KMS-11 (cell line): ENCODE data around the gene PTPRJ.

Experiments used
- H2AFZ ChIP-seq: fragments of 200-600 bp; sonication (generic); 2 replicates; pipeline ENCODE4 v1.6.1; 2016; ENCODE audit warnings: antibody characterized with exemption, mixed run types, low read depth
- H3K27ac ChIP-seq: fragments of 200-600 bp; sonication (generic); 2 replicates; pipeline ENCODE4 v1.6.1; 2016; ENCODE audit warnings: mild to moderate bottlenecking, mixed run types
- H3K27me3 ChIP-seq: fragments of 200-600 bp; sonication (generic); 2 replicates; pipeline ENCODE4 v1.6.1; 2017; ENCODE audit warnings: mild to moderate bottlenecking, low read depth, mixed run types, moderate library complexity; ENCODE audit not compliant: insufficient read depth
- H3K36me3 ChIP-seq: fragments of 200-600 bp; sonication (generic); 2 replicates; pipeline ENCODE4 v1.6.1; 2017; ENCODE audit warnings: mild to moderate bottlenecking, mixed run types; ENCODE audit not compliant: insufficient read depth
- H3K4me1 ChIP-seq: fragments of 200-600 bp; sonication (generic); 2 replicates; pipeline ENCODE4 v1.6.1; 2016; ENCODE audit warnings: mild to moderate bottlenecking, low read depth, mixed run types; ENCODE audit not compliant: poor library complexity, severe bottlenecking
- H3K4me2 ChIP-seq: fragments of 200-600 bp; sonication (generic); 2 replicates; pipeline ENCODE4 v1.7.0; 2016; ENCODE audit warnings: mild to moderate bottlenecking, mixed run types
- H3K4me3 ChIP-seq: fragments of 200-600 bp; sonication (generic); IDR thresholded peaks from 2 replicates; pipeline ENCODE4 v1.6.1; 2017; ENCODE audit warnings: low read depth, low read length, mixed read lengths; ENCODE audit not compliant: insufficient read depth
- H3K79me2 ChIP-seq: fragments of 200-600 bp; sonication (generic); 2 replicates; pipeline ENCODE4 v1.6.1; 2016; ENCODE audit warnings: low read depth, mixed run types; ENCODE audit not compliant: insufficient read depth
- H3K9ac ChIP-seq: fragments of 200-600 bp; sonication (generic); 2 replicates; pipeline ENCODE4 v1.6.1; 2016; ENCODE audit warnings: mild to moderate bottlenecking, mixed run types
- H4K20me1 ChIP-seq: fragments of 200-600 bp; sonication (generic); 2 replicates; pipeline ENCODE4 v1.6.1; 2016; ENCODE audit warnings: mild to moderate bottlenecking, mixed run types; ENCODE audit not compliant: insufficient read depth
- TF ChIP-seq, protein P1 (sequence below): fragments of 200-600 bp; sonication (generic); conservative IDR thresholded peaks from 2 replicates; pipeline ENCODE4 v1.6.1; 2017; ENCODE audit warnings: low read depth, mild to moderate bottlenecking, antibody characterized with exemption, low read length, moderate library complexity, mixed read lengths

Gene PTPRJ

DNA sequence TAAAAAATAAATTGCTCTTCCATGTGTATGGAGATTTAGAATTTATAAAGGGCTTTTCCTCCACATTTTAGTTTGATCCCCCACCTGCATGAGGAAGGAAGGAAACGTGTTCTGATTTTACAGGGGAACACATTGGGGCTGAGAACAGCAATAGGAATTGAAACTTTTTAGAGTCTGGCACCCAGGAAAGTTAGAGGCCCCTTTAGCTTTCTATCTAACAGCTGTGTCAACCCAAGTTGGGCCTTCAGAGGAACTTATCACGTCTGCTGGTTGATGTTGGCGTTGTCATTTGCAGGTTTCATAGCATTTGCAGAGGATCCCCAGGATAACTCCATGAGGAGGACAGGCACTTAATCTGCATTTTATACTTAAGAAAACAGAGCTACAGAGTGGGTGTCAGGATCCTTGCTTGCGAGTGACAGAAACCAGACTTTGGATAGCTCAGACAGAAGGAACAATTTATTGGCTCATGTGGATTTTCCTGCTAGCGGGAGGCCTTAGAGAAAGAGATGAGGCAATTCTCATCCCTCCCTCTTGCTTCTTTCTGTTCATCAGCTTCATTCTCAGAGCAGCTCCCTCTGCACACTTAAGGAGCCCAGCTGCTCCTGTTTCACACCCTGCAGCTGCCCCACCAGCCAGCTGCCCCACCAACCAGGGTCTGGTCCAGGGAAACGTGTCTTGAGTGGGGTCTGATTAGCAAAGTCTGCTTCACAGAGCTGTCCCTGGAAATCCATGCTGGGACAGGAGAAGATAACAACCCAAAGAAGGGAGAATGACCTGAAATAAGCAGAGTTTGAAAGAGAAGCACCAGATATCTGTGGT, 143.8 kb downstream of the PTPRJ start:
- Histone ChIP-seq H3K4me1 (no peaks in the 10 kb centered on the region), H3K4me3 (no peak overlapping the region), H3K79me2 (no peaks in the 10 kb centered on the region), H3K27ac (no peak overlapping the region), H3K4me2 (no peak overlapping the region), H3K9ac (no peak overlapping the region), H2AFZ (no peak overlapping the region), H3K27me3 (no peaks in the 10 kb centered on the region), H4K20me1 (no peaks in the 10 kb centered on the region), H3K36me3 (no peaks in the 10 kb centered on the region)
- TF ChIP-seq, protein P1, sequence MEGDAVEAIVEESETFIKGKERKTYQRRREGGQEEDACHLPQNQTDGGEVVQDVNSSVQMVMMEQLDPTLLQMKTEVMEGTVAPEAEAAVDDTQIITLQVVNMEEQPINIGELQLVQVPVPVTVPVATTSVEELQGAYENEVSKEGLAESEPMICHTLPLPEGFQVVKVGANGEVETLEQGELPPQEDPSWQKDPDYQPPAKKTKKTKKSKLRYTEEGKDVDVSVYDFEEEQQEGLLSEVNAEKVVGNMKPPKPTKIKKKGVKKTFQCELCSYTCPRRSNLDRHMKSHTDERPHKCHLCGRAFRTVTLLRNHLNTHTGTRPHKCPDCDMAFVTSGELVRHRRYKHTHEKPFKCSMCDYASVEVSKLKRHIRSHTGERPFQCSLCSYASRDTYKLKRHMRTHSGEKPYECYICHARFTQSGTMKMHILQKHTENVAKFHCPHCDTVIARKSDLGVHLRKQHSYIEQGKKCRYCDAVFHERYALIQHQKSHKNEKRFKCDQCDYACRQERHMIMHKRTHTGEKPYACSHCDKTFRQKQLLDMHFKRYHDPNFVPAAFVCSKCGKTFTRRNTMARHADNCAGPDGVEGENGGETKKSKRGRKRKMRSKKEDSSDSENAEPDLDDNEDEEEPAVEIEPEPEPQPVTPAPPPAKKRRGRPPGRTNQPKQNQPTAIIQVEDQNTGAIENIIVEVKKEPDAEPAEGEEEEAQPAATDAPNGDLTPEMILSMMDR = no peak

DNA sequence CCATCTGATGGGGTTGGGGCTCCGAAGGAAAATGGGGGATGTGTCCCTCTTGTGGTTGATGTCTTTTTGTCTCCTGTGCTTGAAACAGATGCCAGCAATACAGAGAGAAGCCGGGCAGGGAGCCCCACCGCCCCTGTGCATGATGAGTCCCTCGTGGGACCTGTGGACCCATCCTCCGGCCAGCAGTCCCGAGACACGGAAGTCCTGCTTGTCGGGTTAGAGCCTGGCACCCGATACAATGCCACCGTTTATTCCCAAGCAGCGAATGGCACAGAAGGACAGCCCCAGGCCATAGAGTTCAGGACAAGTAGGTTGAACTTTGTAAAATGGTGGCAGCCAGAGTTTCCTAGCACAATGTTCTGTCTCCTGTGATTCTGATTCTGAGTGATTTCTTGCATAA, 144.5 kb downstream of the PTPRJ start:
- H3K9ac ChIP-seq = no peak overlapping the region
- TF ChIP-seq, protein P1 = no peak
- H3K4me1 ChIP-seq = no peaks in the 10 kb centered on the region
- H3K27me3 ChIP-seq = no peaks in the 10 kb centered on the region
- no peaks in the 10 kb centered on the region for H3K36me3 ChIP-seq
- no peak overlapping the region for H2AFZ ChIP-seq
- H3K4me2 ChIP-seq = no peak overlapping the region
- H3K4me3 ChIP-seq = no peak overlapping the region
- no peaks in the 10 kb centered on the region for H4K20me1 ChIP-seq
- H3K27ac ChIP-seq = no peak overlapping the region
- H3K79me2 ChIP-seq = no peaks in the 10 kb centered on the region

DNA sequence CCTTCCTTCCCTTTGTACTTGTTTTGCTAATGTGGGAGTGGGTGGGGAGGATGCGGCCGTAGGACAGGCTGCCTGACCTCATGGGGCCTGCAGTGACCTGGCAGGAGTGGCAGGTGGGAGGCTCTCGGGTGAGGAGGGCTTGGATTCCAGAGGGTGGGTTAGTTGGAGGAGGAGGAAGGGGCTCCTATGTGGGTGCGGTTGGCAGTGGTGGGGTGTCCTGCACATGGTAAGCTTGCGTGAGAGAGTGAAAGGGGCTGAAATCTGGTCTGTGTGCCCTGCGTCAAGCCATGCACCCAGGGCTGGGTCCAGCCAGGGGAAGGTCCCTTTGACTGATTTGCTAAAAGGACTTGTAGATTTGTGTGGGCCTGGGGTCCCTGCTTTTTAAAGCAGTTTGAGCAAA, 145.5 kb downstream of the PTPRJ start:
- Histone ChIP-seq H3K79me2 (no peaks in the 10 kb centered on the region), H3K4me2 (no peak overlapping the region), H2AFZ (no peak overlapping the region), H3K4me1 (no peaks in the 10 kb centered on the region), H3K27ac (no peak overlapping the region), H3K4me3 (no peak overlapping the region), H3K9ac (no peak overlapping the region), H3K36me3 (no peaks in the 10 kb centered on the region), H3K27me3 (no peaks in the 10 kb centered on the region), H4K20me1 (no peaks in the 10 kb centered on the region)
- TF ChIP-seq, protein P1 = no peak

DNA sequence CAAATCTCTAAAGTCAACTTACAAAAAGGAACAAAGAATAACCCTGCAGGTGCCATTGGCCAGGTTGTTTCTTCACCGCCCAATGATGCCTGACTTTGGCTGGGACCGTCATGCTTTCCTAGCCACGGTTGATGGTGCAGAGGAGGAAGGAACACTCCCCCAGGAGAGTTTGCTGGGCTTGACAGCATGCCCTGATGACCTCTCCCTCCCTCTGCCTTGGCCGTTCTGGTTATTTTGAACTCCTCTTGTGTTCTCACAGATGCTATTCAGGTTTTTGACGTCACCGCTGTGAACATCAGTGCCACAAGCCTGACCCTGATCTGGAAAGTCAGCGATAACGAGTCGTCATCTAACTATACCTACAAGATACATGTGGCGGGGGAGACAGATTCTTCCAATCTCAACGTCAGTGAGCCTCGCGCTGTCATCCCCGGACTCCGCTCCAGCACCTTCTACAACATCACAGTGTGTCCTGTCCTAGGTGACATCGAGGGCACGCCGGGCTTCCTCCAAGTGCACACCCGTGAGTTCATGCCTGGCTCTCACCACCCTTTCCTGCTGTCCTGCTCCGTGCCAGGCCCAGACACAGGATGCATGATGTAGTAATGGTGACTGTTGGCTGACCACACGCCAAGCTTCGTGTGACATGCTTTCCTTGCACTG, 147.3 kb downstream of the PTPRJ start:
- Histone ChIP-seq H3K4me2 (no peak overlapping the region), H4K20me1 (no peaks in the 10 kb centered on the region), H3K79me2 (no peaks in the 10 kb centered on the region), H3K27ac (no peak overlapping the region), H3K36me3 (no peaks in the 10 kb centered on the region), H3K27me3 (no peaks in the 10 kb centered on the region), H3K4me1 (no peaks in the 10 kb centered on the region), H3K4me3 (no peak overlapping the region), H3K9ac (no peak overlapping the region), H2AFZ (no peak overlapping the region)
- TF ChIP-seq, protein P1 = no peak
